GM03348 (cell line): Measurements from ENCODE around the gene FBLN2.
"Not testable (repeated sequence)": the region's sequence is repeated elsewhere in the genome, so short reads cannot be mapped to it uniquely, and the experiment has no call there.

Source experiments
- DNase-seq: peaks from one replicate; pipeline ENCODE4 v3.0.0; 2012; ENCODE audit warnings: low spot score

Gene FBLN2

DNA sequence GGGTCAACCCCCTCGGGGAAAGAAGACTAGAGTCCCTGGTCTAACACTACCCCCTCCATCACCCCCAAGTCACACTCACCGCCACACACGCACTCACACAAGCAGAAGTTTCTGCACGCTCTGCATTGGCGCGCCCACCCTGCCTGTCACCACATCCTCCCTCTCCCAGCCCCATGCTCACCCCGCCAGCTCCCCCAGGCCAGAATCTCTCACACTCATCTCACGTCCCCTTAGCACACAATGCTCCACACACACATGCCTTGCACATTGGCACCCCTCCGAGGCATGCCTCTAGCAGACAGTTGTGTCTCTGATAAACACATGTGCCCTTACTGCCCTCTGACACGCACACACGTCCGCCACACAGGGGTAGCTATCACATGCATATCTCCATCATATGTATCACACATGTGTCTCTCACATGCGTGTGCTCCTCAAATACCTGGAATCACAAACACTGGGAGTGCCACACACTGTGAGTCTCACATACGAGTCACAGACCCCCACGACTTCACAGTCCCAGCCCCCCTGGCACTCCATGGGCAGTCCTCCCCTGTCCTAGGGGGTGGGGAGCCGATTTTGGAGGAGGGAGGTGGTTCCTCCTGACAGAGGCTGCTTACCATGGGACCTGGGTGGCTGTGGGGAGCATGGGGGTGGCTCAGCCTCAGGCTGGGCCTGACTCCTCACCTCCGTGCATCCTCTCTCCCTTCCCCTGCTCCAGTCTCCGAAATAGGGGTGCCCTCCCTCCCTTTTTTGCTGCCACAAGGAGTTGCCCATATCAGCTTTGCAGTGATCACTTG is 898 bp downstream of the FBLN2 start:
- DNase-seq = no peak

DNA sequence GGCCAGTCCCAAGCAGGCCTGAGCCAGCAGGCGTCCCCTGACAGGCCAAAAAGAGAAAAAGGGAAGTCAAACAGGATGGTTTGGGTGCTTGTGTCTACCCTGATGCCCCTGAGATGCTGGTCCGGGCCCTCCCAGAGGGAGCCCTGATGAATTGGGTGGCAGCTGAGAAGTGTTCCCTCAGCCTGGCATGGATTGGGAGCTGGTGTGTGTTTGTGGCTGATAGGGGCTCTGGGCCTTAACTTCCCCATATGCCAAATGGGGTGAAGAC is 1.4 kb downstream of the FBLN2 start:
- DNase-seq = no peak

DNA sequence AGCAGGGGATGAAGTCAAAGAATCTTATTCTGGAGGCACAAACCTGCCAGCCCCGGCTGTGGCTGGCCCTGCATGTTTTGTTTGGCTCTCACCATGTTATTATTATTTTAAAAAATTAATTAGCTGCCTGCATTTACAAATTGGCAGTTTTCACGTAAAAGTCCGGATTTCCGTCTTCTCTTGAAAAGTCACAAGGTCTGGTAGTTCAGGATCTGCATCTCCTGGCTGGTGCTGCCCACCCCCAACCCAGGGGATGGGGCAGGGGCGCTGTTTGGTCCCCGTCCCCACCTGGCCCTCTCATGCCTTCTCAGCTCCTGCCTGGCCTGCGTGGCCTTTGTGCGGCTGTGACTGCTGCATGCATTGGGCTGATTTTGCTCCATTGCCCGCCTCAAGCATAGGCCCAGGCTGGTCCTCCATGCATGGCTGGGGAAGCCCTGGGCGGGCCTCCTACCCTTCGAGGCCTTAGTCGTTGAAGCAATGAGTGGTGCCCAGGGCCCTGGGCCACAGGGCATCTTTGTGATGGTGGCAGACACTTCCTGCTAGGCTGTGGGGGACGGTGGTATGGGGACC is 2.0 kb downstream of the FBLN2 start:
- no peak for DNase-seq

GRCh38 chr3:13552857-13553652 is 4.1 kb downstream of the FBLN2 start:
- DNase-seq = no peak

DNA sequence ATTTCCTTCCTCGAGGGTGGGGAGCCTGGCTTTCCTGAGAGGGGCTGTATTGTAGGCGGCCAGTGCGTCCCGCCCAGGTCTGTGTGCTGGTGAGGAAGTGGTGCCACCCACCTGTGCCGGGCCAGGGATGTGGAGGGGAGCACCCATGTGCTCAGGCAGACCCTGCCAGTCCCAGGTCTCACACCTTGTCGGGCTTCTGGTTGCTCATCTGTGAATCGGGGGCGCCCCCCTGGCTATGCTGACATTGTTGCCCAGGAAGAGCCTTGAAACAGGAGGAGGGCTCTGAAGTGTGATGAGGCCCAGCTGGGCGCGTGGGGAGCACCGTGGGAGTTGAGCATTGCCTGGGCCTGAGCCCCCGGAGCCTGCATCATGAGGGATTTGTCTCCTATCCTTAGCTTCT is 4.8 kb downstream of the FBLN2 start:
- DNase-seq = no peak

DNA sequence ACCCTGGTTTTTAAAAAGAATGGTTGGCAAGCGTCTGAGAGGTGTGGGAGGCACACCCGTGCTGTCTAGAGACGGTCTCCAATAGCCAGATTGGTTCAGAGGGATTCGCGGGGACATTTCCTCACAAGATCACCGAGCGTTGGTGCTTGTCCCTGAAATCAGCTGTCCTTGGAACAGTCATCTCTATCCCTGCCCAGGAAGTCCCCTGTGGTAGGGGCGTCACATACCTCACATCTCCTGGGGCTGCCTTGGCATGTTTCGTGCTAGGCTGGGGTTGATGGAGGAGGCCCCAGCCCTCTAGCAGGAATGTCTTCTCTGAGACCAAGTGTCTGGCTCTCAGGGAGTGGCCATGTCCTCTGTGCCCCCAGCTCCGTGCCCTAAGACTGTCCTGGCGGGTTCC is 6.8 kb downstream of the FBLN2 start:
- no peak for DNase-seq

- DNase-seq = no peak
Measured at GRCh38 chr3:13556207-13556606, 7.3 kb downstream of the FBLN2 start.

GRCh38 chr3:13556917-13557316 is 8.0 kb downstream of the FBLN2 start:
- no peak for DNase-seq

- DNase-seq = no peak
Measured at GRCh38 chr3:13557417-13557816, 8.5 kb downstream of the FBLN2 start.

GRCh38 chr3:13557926-13558325 is 9.0 kb downstream of the FBLN2 start:
- DNase-seq = no peak

GRCh38 chr3:13558651-13559050 is 9.7 kb downstream of the FBLN2 start:
- DNase-seq = no peak

DNA sequence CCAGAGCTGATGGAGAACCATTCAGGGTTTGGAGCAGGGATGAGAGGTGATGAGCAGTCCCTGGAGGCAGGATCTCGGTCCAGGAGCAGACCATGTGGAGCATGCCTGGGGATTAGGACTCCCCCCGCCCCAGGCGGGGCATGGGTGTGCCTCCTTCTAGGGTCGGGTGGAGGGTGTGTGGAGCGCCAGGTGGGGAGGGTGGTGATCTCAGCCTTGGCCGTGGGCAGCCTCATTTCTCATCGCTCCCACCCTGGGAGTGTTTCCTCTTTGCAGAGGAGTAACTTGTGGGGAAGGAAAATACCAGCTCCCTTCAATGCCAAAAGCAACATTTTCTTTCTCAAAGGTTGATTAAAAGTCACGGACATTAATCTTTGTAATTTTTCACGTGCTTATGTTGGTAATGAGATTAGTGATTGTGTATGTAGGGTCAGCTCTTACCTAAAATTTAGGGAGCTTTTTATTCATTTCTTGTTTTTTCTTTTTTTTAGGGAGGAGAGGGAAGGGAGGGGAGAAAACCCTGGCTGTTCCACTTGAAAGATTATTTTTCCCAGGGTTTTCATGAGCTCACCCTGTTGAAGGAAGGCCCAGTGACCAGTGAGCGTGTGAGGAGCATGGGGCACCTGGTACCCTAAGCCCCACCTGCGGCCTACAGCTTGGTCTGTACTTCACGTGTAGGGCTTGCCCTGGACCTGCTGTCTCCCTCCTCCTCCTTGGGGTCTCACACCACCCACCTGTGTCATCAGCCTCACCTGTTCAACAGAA is 11.0 kb downstream of the FBLN2 start:
- DNase-seq = no peak

GRCh38 chr3:13561376-13561775 is 12.5 kb downstream of the FBLN2 start:
- no peak for DNase-seq

DNA sequence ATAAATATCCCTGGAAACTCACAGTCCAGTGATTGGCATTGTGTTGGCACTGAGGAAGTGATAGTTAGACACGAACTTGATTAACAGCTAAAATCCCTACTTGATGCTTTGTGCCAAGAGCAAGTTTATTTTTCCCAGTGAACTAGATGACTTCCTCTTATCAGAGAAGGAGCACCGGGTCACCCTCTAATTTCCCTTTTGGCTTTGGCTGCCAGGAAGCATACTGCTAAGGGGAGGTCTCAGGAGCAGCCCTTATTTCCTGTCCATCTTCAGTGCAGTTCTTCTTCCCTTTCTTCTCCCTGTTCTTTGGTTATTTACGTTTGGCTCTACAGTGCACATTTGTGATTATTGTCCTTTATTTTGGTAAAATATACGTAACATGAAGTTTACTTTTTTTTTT is 13.0 kb downstream of the FBLN2 start:
- no peak for DNase-seq

- not testable (repeated sequence) for DNase-seq
Measured at GRCh38 chr3:13562421-13562820, 13.5 kb downstream of the FBLN2 start.

DNA sequence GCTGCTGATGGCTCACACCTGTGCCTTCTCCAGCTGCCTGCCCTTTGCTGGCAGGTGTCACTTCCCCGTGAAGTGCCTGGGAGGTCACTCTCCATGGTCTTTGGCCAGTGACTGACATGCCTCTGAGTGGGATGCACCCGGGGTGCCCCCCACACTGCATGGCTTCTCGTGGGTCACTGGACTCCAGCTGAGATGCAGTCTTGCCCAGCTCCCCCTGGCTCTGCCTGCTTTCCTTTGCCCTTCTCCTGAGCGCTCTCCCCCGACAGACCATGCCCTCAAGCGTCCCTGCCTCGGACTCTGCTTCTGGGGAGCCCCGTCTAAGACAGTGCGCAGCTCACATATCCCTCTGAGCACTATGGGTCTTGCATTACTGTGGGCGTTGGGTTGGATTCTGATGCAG is 14.4 kb downstream of the FBLN2 start:
- no peak for DNase-seq

DNA sequence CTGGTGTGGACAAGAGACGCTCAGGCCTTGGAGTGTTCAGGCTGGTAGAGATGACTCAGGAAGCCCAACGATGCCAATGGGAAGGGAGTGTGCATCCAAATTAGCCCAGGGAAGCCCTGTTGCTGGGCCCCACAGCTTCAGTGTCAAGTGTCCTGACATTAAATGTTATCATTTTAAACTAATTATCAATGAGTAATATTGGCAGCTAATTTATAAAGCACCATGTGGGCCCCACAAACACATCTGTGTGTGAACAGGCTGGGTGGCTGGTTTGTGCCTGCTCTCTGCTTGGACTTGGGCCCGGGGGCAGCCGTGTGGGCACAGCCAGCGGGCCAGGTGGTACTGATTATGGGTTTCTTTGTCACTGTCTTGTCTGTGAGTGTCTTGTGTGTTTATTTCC is 15.0 kb downstream of the FBLN2 start:
- no peak for DNase-seq

GRCh38 chr3:13564751-13565560 is 16.0 kb downstream of the FBLN2 start:
- no peak for DNase-seq

DNA sequence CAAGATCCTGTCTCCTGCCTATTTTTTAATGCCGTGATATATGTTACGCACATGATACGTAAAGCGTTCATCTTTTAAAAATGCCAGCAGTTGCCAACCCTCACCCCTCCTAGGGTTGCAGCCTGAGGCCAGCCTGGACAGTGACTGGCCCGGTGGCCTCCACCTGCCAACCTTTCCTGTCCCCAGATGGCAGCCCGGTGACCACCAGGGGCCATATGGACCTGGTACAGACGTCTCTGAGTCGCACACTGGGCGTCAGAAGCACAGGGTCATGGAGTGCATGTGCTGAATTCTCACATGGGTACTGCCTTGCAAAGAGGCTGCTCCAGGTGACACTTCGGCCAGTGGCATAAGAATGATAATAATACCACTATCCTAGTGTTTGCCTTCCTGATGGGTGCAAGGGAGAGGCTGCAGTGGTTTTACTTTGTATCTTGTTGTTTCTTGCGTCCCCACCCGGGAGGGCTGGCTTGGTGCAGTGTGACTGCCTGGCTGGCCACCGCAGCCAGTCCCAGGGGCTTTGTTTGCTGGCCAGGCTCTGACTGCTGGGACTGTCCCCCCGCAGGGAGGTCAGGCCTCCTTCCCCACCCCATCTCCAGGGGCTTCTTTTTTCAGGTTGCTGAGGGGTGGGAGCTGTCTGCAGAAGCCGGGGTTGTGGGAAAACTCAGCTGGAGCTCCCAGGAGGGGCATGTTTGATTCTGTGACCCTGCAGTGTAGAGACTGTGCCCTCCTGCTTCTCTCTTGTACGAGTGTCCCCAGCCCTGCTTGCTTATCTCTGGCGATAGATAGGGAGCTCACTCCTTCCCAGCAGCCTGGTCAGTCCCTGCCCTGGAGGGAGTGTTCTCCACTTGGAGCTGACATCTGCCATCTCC is 16.9 kb downstream of the FBLN2 start:
- DNase-seq = no peak

- DNase-seq = no peak
Measured at GRCh38 chr3:13566453-13566748, 17.5 kb downstream of the FBLN2 start.

DNA sequence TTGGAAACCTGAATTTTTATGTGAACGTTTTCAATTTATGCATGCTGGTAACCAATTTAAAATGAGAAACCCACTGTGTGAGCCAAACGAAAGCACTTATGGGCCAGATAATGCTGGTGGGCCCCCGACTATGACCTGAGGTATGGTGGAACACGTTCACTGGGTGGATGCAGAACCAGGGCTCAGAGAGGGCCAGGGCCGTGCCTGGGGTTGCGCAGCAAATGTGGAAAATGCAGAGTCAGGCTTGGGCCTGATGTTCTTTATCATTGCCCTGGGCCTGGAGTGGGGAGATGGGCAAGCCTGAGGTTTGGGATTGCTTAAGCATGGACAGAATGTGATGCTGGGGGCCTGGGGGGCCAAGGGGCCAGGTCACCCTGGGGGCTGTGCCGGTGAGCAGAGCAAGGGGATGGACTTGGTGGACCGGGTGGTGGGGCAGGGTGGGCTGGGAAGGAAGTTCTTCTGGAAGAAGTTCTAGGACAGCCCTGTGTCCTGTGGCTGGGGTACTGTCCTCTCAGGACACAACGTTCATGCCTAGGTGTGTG is 17.9 kb downstream of the FBLN2 start:
- DNase-seq = no peak
